OCI-M1 (cell line): ENCODE results near the gene ARL5B.

Source experiments
- DNase-seq: peaks from one replicate; lab custom pipeline; 2025; lab: John Stamatoyannopoulos, UW

ARL5B gene

DNA sequence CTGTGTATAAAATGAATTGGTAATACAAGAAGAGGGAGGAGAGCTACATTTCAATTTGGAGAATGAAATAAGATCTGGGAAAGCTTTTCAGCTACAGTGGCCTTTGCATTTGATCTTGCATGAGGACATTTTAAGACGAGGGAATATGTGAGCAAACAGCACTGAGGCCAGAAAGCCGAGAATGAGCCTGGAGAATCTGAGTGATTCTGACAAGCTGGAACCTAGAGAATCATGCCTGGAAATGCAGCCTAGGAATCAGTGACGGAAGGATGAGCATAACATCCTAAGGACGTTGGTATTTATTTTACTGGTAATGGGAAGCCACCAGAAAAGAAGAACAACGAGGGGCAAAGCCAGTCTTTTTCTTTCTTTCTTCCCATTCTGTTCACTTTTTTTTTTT is 44.3 kb downstream of the ARL5B start:
- DNase-seq = no peak

DNA sequence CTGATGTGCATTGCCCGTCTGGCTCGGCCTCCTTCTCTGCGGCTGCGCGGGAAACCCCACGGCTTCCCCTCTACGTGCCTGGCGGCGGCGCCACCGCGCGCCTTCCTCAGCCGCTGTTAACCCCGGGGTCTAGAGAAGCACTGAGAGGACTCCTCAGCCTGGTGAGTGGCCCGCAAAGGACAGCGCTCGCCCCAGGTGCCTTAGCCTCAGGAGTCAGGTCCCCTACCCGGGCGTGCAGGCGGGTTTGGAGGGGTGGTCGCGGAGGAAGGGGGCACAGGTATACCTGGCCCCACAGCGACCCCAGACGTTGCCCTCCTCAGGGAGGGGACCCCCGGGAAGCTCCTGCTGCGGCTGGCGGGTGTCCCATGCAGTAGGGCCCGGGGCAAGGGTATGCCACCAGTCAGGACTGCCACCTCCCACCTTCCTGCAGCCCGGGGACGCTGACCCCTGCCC is 51.0 kb downstream of the ARL5B start:
- no peak for DNase-seq

DNA sequence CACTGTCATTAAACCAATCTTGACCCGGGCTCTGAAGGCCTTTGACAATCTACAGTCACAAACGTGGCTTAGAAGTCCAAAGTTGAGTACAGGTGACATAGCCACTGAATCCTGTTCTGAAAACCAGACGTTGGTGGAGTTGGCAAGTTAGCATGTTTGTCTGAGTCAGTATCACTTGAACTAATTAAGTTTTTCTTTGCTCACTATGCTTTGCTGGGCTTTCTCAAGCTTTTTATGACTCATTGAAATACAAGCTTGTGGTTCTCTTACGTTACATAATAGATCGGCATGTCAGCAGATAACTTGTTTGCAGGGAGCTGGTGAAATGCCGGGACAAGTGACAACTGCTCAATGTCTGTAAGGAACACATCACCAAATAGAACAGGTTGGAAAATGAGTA is 53.8 kb downstream of the ARL5B start:
- peak; percentile 67 for DNase-seq

GRCh38 chr10:18718991-18719390 is 59.8 kb downstream of the ARL5B start:
- DNase-seq = no peak

- no peak for DNase-seq
Observed at GRCh38 chr10:18719811-18720210, 60.6 kb downstream of the ARL5B start.

DNA sequence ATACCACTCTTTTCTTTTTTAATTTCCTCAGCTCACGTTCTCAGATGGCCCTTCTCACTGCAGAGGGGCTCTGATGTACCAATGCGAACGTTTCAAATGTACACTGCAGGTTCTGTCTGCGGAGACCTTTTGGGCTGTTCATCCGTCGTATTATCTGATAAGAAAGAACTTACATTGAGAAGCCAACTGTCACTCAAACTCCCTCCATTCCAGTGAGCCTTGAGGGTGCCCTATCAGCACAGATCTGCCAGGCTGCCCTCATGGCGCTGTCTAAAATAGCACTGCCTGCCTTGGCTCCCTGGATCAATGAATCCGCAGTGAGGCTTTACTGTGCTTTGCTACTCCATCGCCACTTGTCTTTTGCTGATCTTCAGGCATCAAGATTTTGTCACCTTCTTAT is 61.8 kb downstream of the ARL5B start:
- no peak for DNase-seq

- DNase-seq = no peak
Observed at GRCh38 chr10:18723801-18724200, 64.6 kb downstream of the ARL5B start.
